HG03565 (cell line): ENCODE measurements around the gene ECHDC3.

Source experiments
- ATAC-seq: cut with Tn5 transposase; IDR thresholded peaks from one replicate; pipeline ENCODE4 v1.9.1; 2021; ENCODE audit warnings: mild to moderate bottlenecking, moderate library complexity; ENCODE audit not compliant: unreplicated experiment

Gene ECHDC3

DNA sequence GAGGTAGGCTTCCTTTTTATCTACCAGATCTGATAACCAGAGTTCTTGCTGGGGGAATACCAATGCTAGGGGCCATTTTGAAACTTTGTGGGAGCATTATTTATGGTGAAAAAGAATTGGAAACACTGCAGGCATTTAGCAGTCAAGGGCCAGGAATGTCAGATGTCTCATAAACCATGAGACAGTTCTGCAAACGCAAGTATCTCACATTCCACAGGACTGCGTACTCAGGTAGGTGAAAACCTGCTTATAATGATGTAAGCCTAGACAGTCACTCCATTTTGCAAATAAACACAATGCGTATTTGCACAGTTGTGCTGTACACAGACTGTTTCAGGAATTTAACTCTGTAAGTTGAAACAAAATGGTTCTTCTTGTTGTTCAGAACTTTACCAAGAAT lies 33.9 kb downstream of the ECHDC3 start:
- no peak for ATAC-seq

DNA sequence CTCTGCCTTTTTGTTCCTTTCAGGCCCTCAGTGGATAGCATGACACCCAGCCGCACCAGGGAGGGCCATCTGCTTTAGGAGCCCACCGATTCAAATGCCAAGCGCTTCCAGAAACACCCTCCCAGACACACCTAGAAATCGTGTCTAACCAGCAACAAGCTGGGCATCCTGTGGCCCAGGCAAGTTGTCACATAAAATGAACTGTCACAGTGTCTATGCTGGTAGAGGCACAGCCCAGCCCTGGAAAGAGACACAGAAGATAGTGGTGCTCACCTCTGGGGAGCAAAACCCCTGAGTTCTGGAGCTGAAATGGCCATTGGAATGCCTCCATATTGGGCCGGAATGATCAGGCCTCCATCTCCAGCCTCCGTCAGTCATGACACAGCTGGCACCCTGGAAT lies 38.9 kb downstream of the ECHDC3 start:
- no peak for ATAC-seq

GRCh38 chr10:11782793-11783557 lies 40.8 kb downstream of the ECHDC3 start:
- peak; percentile 37 for ATAC-seq

GRCh38 chr10:11783558-11783865 lies 41.3 kb downstream of the ECHDC3 start:
- ATAC-seq: no peak

DNA sequence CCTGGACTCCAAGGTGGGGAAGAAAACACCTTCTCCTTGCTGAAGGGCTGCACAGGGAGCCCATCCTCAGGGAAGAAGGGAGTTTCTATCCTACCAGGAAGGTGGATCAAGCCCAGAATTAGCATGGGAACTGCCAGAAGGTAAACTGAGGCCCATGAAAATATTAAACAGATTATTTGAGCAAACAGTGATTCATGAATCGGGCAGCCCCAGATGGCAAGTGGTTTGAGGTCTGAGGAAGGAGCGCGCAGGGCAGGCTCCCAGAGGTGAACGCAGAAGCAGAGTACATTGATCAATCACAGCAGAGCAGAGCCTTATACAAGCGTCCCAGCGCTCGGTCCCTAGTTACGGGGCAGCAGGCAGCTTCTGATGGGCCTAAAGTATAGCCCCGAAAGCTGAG lies 45.2 kb downstream of the ECHDC3 start:
- no peak for ATAC-seq

- ATAC-seq: no peak
Observed at GRCh38 chr10:11787846-11788245, 45.7 kb downstream of the ECHDC3 start.

DNA sequence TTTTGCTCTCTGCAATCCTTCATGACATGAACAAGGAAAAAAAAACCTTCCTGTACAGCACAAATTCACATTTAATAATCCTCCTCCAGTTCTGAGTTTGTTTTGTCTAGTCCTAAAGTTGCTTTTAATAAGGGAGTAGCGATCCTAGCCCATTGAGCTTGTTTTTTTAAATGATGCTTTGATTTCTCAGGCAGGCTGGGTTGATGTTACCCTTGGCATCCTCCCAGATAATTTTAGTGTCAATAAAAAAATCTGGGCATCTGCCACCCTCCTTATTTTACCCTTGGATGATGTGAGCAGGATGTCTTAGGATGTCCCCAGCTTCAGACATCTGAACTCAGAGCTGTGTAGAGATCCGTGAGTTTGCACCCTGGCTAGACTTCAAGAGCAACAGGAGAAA lies 47.1 kb downstream of the ECHDC3 start:
- no peak for ATAC-seq

GRCh38 chr10:11789956-11790355 lies 47.8 kb downstream of the ECHDC3 start:
- no peak for ATAC-seq

- ATAC-seq: no peak
Observed at GRCh38 chr10:11793762-11794479, 51.7 kb downstream of the ECHDC3 start.

GRCh38 chr10:11794566-11794965 lies 52.4 kb downstream of the ECHDC3 start:
- ATAC-seq: no peak

- no peak for ATAC-seq
Observed at GRCh38 chr10:11795101-11795920, 53.1 kb downstream of the ECHDC3 start.

DNA sequence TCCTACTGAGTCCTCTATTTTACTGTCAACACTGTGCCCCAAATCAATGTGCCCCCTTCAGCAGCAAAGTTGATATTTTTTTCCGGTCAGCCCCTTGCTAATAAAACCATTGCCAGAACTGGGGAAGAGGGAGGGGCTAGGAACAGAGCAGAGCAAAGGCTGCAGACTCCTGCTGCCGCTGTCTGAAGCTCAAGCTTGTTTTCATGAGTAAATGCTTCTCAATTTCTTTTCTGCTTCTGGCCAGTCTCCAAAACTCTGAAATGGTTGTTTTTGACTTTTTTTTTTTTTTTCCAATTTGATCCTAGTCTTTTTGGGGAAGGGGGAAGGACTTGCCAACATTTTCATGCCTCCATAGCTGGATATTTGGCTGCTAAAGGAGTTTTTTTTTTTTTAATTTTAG lies 54.3 kb downstream of the ECHDC3 start:
- no peak for ATAC-seq

DNA sequence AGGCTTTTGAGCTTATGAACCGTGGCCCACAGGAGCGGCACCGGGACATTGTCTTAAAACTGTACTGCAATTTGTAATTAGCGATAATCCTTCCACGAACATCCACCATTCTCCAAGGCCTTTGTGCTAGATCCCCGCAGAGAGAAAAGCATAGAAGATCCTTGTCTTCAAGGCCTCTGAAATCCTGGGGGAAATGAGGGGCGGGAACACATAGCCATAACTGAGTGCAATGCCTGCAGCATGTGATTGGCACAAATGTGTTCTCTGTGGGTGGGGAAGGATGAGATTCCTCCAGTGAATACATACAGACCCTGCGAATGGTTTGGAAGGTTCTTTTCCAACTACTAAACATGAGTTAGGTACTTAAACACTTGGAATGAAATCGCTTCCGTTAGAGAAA lies 55.1 kb downstream of the ECHDC3 start:
- ATAC-seq: no peak

GRCh38 chr10:11797847-11798633 lies 55.9 kb downstream of the ECHDC3 start:
- no peak for ATAC-seq

DNA sequence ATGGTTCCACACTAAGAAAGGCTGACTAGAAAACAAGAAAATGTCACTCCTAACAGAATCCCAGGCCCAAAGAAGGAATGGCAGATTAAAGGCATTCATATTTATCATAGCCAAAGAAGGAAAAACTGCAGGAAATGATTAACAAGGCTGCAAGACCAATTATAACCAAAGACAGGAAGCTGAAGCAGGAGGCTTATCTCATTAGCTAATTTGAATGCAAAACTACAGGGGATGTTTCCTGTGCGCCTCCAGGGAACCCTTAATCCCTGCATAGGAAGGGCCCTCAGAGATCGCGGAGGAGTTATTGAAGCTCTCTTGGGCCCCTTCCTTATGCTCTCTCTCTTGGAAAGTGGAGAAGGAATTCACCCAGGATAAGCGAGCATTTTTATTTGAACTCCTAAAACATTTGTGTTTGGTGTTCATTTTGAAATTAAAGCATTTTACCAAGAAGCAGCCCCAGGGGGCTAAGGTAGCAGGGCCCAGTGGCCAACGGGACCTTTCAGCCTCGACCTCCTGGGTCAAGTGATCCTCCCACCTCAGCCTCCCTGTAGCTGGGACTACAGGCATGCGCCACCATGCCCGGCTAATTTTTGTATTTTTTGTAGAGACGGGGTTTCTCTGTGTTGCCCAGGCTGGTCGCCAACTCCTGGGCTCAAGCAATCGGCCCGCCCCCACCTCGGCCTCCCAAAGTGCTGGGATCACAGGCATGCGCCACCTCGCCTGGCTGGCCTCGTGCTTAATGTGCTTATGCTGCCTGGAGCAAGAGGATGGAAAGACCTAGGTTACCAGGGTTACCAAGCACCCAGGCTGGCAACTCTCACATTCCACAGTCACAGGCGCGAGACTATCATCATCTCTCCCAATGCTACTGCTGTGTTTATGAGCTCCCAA lies 56.9 kb downstream of the ECHDC3 start:
- no peak for ATAC-seq

DNA sequence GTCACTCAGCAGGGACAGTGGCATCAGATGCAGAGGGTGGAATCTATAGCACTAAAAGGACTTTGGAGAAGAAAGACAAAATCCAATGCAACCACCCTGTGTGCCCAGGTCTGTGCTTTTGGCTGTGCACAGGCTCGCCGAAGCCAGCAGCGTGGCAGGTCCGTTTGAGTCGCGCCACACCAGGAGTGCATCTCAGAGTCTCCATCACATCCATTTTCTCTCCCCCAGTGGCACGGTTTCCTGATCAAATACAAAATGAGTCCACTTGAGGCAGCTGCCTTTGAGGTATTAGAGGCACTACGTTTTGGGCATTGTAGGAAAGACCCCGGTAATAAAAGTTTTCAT lies 57.5 kb downstream of the ECHDC3 start:
- no peak for ATAC-seq

DNA sequence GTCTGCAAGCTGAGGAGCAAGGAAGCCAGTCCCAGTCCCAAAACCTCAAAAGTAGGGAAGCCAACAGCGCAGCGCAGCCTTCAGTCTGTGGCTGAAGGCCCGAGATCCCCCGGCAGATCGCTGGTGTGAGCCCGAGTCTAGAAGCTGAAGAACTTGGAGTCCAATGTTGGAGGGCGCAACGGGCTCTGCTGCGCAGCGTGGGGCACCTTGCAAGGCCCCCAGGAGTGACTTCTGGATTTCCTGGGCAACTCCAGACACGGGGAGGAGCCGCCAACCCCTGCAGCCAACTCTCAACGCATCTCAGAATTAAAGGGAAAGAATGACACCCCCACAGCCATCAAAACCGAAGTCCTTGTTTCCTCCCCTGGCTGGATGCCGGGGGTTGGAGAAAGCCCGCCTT lies 62.2 kb downstream of the ECHDC3 start:
- ATAC-seq: no peak

GRCh38 chr10:11805792-11806191 lies 63.6 kb downstream of the ECHDC3 start:
- no peak for ATAC-seq

- no peak for ATAC-seq
Observed at GRCh38 chr10:11806706-11807105, 64.5 kb downstream of the ECHDC3 start.

GRCh38 chr10:11808808-11809207 lies 66.6 kb downstream of the ECHDC3 start:
- no peak for ATAC-seq
